Activated CD4-positive, alpha-beta T cell treated with anti-CD3 and anti-CD28 coated beads, Interleukin-2, amount 10 ng/mL, durations not matched to agents 7 days and 5 days (primary cell): Measurements from ENCODE around the gene SRP14. TPM values are rescaled to one million over a fixed set of nuclear protein-coding genes. Genes with fewer than 3 reads are reported as not detected.

Source experiments
- CTCF ChIA-PET: fragments of 350-600 bp; sonication (Branson Sonifier 250); formaldehyde crosslinking; loops from one replicate; lab custom pipeline; 2021; ENCODE audit warnings: antibody characterized with exemption; lab: Charles Lee
- POLR2A ChIA-PET: fragments of 350-600 bp; sonication (Branson Sonifier 250); formaldehyde crosslinking; loops from one replicate; lab custom pipeline; 2021; ENCODE audit warnings: antibody characterized with exemption; lab: Charles Lee
- DNase-seq: peaks from one replicate; pipeline ENCODE4 v3.0.0-alpha.2; 2020
- H3K27ac Mint-ChIP-seq: one replicate; pipeline ENCODE4 v1.8.0; 2021; ENCODE audit warnings: mild to moderate bottlenecking, moderate library complexity, mixed read lengths
- H3K27me3 Mint-ChIP-seq: one replicate; pipeline ENCODE4 v1.8.0; 2021; ENCODE audit warnings: mixed read lengths
- H3K36me3 Mint-ChIP-seq: one replicate; pipeline ENCODE4 v1.8.0; 2021; ENCODE audit warnings: low read depth, mixed read lengths
- H3K4me1 Mint-ChIP-seq: one replicate; pipeline ENCODE4 v1.8.0; 2021; ENCODE audit warnings: mixed read lengths
- H3K4me3 Mint-ChIP-seq: one replicate; pipeline ENCODE4 v1.8.0; 2021; ENCODE audit warnings: mild to moderate bottlenecking, moderate library complexity, mixed read lengths
- H3K9me3 Mint-ChIP-seq: one replicate; pipeline ENCODE4 v1.8.0; 2021; ENCODE audit warnings: mixed read lengths
- total RNA-seq, 2 experiments: library from RNA; stranded (reverse); gene quantifications; one replicate each; pipeline ENCODE4 v1.2.3, GENCODE V29; 2021

SRP14 gene
- total RNA-seq, 2 experiments from 2014 or later, result 145 to 150 TPM

- H3K4me1 Mint-ChIP-seq, result peaks cover 20% of the 10 kb centered on the region
- no peaks in the 10 kb centered on the region for H3K9me3 Mint-ChIP-seq
- CTCF ChIA-PET, result no interaction called here
- POLR2A ChIA-PET, result no interaction called here
- no peaks in the 10 kb centered on the region for H3K36me3 Mint-ChIP-seq
- H3K4me3 Mint-ChIP-seq, result no peak overlapping the region
- no peaks in the 10 kb centered on the region for H3K27me3 Mint-ChIP-seq
- no peak for DNase-seq
- H3K27ac Mint-ChIP-seq, result peak overlapping the region; percentile 74
Measured at GRCh38 chr15:40064231-40064894, 25.4 kb upstream of the SRP14 start.

DNA sequence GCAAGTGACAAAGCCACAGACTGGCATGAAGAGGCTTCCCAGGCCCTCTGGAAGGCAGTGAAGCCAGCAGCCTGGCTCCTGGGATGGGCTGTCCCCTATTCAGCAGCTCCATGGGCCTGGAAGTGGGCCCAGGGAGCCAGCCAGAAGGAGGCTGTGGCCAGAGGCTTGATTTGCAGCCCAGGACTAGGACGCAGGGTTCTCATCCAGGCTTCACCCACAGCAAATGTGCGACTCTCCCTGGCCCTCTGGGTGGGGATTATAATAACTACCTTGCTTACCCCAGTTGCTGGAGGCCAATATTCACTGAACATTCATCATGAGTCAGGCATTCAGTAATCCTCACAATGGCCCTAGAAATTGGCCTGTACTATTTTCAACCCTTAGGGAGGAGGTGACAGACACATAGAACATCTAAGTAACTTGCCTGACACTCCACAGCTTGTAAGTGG, 24.6 kb upstream of the SRP14 start:
- Mint-ChIP-seq H3K4me3 (no peak overlapping the region), H3K4me1 (peaks cover 23% of the 10 kb centered on the region), H3K27me3 (no peaks in the 10 kb centered on the region), H3K36me3 (peaks cover 1% of the 10 kb centered on the region), H3K9me3 (no peaks in the 10 kb centered on the region), H3K27ac (no peak overlapping the region)
- POLR2A ChIA-PET, result no interaction called here
- CTCF ChIA-PET, result interaction anchor here (0.9 kb wide), 1 partner anchor 51 kb away, joined by 3 read pairs; no protein-coding TSS in a partner anchor
- no peak for DNase-seq

GRCh38 chr15:40062816-40063562, 24.0 kb upstream of the SRP14 start:
- H3K27me3 Mint-ChIP-seq, result no peaks in the 10 kb centered on the region
- ChIA-PET POLR2A (no interaction called here), CTCF (interaction anchor here (0.9 to 1.0 kb wide), 4 partner anchors 10 to 53 kb away, joined by 3 read pairs; no protein-coding TSS in a partner anchor)
- H3K4me3 Mint-ChIP-seq, result no peak overlapping the region
- H3K4me1 Mint-ChIP-seq, result peaks cover 29% of the 10 kb centered on the region
- H3K27ac Mint-ChIP-seq, result no peak overlapping the region
- DNase-seq, result no peak
- no peaks in the 10 kb centered on the region for H3K9me3 Mint-ChIP-seq
- peaks cover 3% of the 10 kb centered on the region for H3K36me3 Mint-ChIP-seq

- Mint-ChIP-seq H3K4me3 (no peak overlapping the region), H3K36me3 (peaks cover 5% of the 10 kb centered on the region), H3K27me3 (no peaks in the 10 kb centered on the region), H3K4me1 (peaks cover 35% of the 10 kb centered on the region), H3K27ac (no peak overlapping the region), H3K9me3 (no peaks in the 10 kb centered on the region)
- ChIA-PET POLR2A (no interaction called here), CTCF (interaction anchor here (1.4 kb wide), 2 partner anchors 16 to 46 kb away, joined by 3 to 4 read pairs; no protein-coding TSS in a partner anchor)
- no peak for DNase-seq
Measured at GRCh38 chr15:40061212-40061901, 22.4 kb upstream of the SRP14 start.

- Mint-ChIP-seq H3K27me3 (no peaks in the 10 kb centered on the region), H3K9me3 (no peaks in the 10 kb centered on the region), H3K36me3 (peaks cover 6% of the 10 kb centered on the region), H3K27ac (no peak overlapping the region), H3K4me3 (no peak overlapping the region), H3K4me1 (peaks cover 45% of the 10 kb centered on the region)
- ChIA-PET CTCF (interaction anchor here (0.8 to 1.9 kb wide), 6 partner anchors 9 to 49 kb away, joined by 3 to 7 read pairs (median 4); partner anchors contain the start of gene BMF), POLR2A (no interaction called here)
- DNase-seq, result no peak
Measured at GRCh38 chr15:40060236-40060961, 21.4 kb upstream of the SRP14 start.

DNA sequence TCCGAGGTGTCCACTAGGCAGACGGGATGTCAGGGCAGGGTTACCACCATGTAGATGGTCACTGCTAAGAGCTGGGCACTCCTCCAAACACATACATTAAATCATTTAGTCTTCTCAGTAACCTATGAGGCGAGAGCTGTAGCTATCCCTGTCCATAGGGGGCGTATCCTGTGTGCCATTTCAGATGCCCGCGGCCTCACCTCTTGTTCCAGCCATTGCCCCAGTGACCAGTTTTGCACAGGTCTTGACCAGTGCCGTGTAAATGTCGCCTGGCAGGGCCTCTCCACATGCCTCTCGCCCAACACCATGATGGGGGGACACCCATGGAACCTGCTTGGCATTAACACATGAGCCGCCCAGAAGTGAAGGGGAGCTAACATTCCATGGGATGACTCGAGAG, 20.8 kb upstream of the SRP14 start:
- DNase-seq, result no peak
- ChIA-PET POLR2A (no interaction called here), CTCF (interaction anchor here (0.8 to 1.9 kb wide), 6 partner anchors 10 to 49 kb away, joined by 3 to 7 read pairs (median 4); partner anchors contain the start of gene BMF)
- Mint-ChIP-seq H3K4me3 (no peak overlapping the region), H3K27me3 (no peaks in the 10 kb centered on the region), H3K4me1 (peaks cover 46% of the 10 kb centered on the region), H3K9me3 (no peaks in the 10 kb centered on the region), H3K36me3 (peaks cover 6% of the 10 kb centered on the region), H3K27ac (no peak overlapping the region)

DNA sequence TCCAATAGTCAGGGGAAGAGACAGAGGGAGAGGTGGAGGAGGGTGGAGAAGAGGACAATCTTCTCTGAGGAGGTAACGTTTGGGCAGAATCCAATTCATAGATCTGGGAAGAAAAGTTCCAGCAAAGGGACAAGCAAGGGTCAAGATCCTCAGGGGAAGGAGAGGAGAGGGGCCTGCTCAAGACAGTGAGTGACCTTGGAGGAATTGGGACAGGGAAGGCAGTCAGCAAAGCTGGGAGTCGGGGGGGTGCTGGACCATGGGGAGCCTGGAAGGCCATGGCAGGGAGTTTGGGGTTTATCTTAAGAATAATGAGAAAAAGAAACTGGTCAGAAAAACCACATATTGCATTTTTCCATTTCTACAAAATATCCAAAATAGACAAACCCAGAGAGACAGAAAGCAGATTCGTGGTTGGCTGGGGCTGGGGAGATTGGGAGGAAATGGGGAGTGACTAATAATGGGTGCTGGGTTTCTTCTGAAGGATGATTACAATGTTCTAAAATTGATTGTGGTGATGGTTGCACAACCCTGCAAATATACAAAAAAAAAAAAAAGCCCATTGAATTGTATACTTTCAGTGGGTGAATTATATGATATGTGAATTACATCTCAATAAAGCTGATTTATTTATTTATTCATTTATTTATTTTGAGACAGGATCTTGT, 19.6 kb upstream of the SRP14 start:
- ChIA-PET POLR2A (no interaction called here), CTCF (interaction anchor here (0.7 to 1.9 kb wide), 2 partner anchors 11 to 216 kb away, joined by 3 to 7 read pairs; no protein-coding TSS in a partner anchor)

GRCh38 chr15:40055576-40056293, 16.8 kb upstream of the SRP14 start:
- Mint-ChIP-seq H3K9me3 (no peaks in the 10 kb centered on the region), H3K4me3 (no peak overlapping the region), H3K27ac (peak overlapping the region; percentile 12), H3K4me1 (peaks cover 64% of the 10 kb centered on the region), H3K27me3 (no peaks in the 10 kb centered on the region), H3K36me3 (peaks cover 9% of the 10 kb centered on the region)
- ChIA-PET CTCF (interaction anchor here (1.4 to 2.8 kb wide), 4 partner anchors 9 to 89 kb away, joined by 3 to 10 read pairs (median 6); partner anchors contain the start of gene BMF), POLR2A (no interaction called here)
- DNase-seq, result no peak

More for the DNA sequence above, 19.6 kb upstream of the SRP14 start:
- no peak for DNase-seq
- H3K4me1 Mint-ChIP-seq, result peaks cover 45% of the 10 kb centered on the region
- no peaks in the 10 kb centered on the region for H3K27me3 Mint-ChIP-seq
- peaks cover 9% of the 10 kb centered on the region for H3K36me3 Mint-ChIP-seq
- H3K27ac Mint-ChIP-seq, result no peak overlapping the region
- H3K9me3 Mint-ChIP-seq, result no peaks in the 10 kb centered on the region
- H3K4me3 Mint-ChIP-seq, result no peak overlapping the region

DNA sequence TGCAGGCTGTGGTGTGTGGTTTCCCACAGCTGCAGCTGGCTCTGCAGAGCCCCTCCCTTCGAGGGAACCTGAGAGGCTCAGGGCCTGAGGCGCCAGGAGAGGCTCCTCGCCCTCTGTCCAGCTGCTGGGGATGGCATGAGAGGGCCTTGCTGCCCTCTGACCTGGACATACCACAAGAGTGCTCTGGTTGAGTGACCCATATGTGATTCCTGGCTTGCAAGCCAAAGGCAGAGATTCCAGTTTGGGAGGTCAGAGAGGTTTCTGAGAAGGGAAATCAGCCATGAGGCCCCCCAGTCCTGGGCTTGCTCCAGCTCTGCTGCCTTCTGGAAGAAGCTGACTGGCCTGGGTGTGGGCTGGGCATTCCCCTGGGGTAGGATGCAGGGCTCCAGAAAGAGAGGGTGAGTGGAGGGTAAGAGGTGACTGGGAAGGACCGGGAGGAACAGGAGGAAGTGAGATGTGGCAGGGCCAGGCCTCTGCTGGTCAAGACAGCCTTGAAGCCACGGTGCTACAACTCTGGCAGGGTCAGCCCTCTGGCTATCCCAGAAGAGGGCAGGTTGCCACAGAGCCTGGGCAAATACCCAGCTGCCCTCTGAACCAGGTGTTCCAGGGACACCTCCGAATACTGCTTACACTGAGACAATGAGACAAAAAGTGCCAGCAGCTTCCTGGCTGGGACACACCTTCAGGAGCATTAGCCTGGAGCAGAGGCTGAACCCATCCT, 16.0 kb upstream of the SRP14 start:
- peak; percentile 65 for DNase-seq
- POLR2A ChIA-PET, result no interaction called here
- no peaks in the 10 kb centered on the region for H3K9me3 Mint-ChIP-seq
- peaks cover 67% of the 10 kb centered on the region for H3K4me1 Mint-ChIP-seq
- no peaks in the 10 kb centered on the region for H3K27me3 Mint-ChIP-seq
- CTCF ChIA-PET, result interaction anchor here (1.3 to 2.8 kb wide), 6 partner anchors 8 to 89 kb away, joined by 3 to 10 read pairs (median 4); partner anchors contain the start of gene BMF
- H3K4me3 Mint-ChIP-seq, result peak overlapping the region; percentile 49
- peaks cover 11% of the 10 kb centered on the region for H3K36me3 Mint-ChIP-seq
- H3K27ac Mint-ChIP-seq, result peak overlapping the region; percentile 91

- H3K4me3 Mint-ChIP-seq, result peak overlapping the region; percentile 49
Measured at GRCh38 chr15:40054605-40054854, 15.5 kb upstream of the SRP14 start.

More at GRCh38 chr15:40054605-40054854, 15.5 kb upstream of the SRP14 start:
- Mint-ChIP-seq H3K36me3 (peaks cover 13% of the 10 kb centered on the region), H3K4me1 (peaks cover 69% of the 10 kb centered on the region), H3K9me3 (no peaks in the 10 kb centered on the region), H3K27ac (peak overlapping the region; percentile 91), H3K27me3 (no peaks in the 10 kb centered on the region)
- POLR2A ChIA-PET, result no interaction called here
- CTCF ChIA-PET, result interaction anchor here (1.3 to 2.8 kb wide), 6 partner anchors 20 to 90 kb away, joined by 3 to 10 read pairs (median 3); partner anchors contain the start of gene BMF
- no peak for DNase-seq
